K562 (cell line): Measurements from ENCODE around the gene SLC25A53. TPM values are rescaled to one million over a fixed set of nuclear protein-coding genes. Genes with fewer than 3 reads are reported as not detected.

Experiments
- ATAC-seq: fragments of 200-7000 bp; cut with Tn5 transposase; 3 replicates; pipeline ENCODE4 v1.9.1; 2020; ENCODE audit warnings: moderate library complexity
- BruUV-seq: library from RNA; stranded (reverse); fragments of 400-500 nt; replicated peaks from 2 replicates; lab custom pipeline; 2021; lab: Mats Ljungman, UMichigan
- CTCF ChIA-PET: fragments of 300-600 bp; formaldehyde crosslinking; extraction: SDS; loops from one replicate; lab custom pipeline; 2021; ENCODE audit warnings: low intra/inter-chr PET ratio; lab: Yijun Ruan, JAX
- POLR2A ChIA-PET: fragments of 300-600, 350-650 bp; sonication (Branson Sonifier 250); formaldehyde crosslinking; extraction: SDS; loops from one replicate; lab custom pipeline; 2021; ENCODE audit warnings: antibody characterized with exemption, inconsistent platforms; lab: Yijun Ruan, JAX
- DNase-seq, 4 experiments: peaks; one replicate each; pipeline versions ENCODE4 v3.0.0 to v3.0.0-alpha.2; 2011 to 2018; ENCODE audit warnings: low spot score in 3 of 4, mixed read lengths in 3 of 4; ENCODE audit errors: extremely low read depth in 1 of 4
- FAIRE-seq: peaks from 2 replicates; lab custom pipeline; 2011; peaks lifted over from hg19 to GRCh38; lab: Jason Lieb, UNC
- H2AFZ ChIP-seq: 2 replicates; pipeline ENCODE4 v1.6.0; 2011; ENCODE audit warnings: low read depth, low read length, control low read depth, inconsistent platforms
- H3K27ac ChIP-seq: fragments of 200-600 bp; 3 replicates; pipeline ENCODE4 v1.8.0; 2011; ENCODE audit warnings: low read depth, mild to moderate bottlenecking, control low read depth, inconsistent platforms, low read length, moderate library complexity, mixed read lengths; ENCODE audit errors: extremely low read depth
- H3K27me3 ChIP-seq, 2 experiments: fragments of 300-600 bp in 1 of 2; 2 replicates in 1 of 2; 3 replicates in 1 of 2; pipeline versions ENCODE4 v1.6.0 to v1.8.0; 2011; ENCODE audit warnings: inconsistent platforms in 2 of 2, low read length in 2 of 2, mild to moderate bottlenecking in 1 of 2, mixed read lengths in 1 of 2, moderate library complexity in 1 of 2; ENCODE audit not compliant: control insufficient read depth in 2 of 2, insufficient read depth in 2 of 2
- H3K36me3 ChIP-seq: fragments of 300-600 bp; 3 replicates; pipeline ENCODE4 v1.8.0; 2011; ENCODE audit warnings: mild to moderate bottlenecking, low read length, inconsistent platforms; ENCODE audit not compliant: control insufficient read depth, insufficient read depth
- H3K4me1 ChIP-seq, 2 experiments: fragments of 200-600 bp in 1 of 2; replicated peaks in 1 of 2; 2 replicates in 1 of 2; 3 replicates in 1 of 2; pipeline versions ENCODE4 v1.5.1 to v1.8.0; 2011; ENCODE audit warnings: inconsistent platforms in 2 of 2, low read length in 2 of 2, mild to moderate bottlenecking in 1 of 2, mixed read lengths in 1 of 2, moderate library complexity in 1 of 2; ENCODE audit not compliant: control insufficient read depth in 2 of 2, insufficient read depth in 2 of 2
- H3K4me2 ChIP-seq: 2 replicates; pipeline ENCODE4 v1.6.1; 2011; ENCODE audit warnings: low read length, control low read depth, inconsistent platforms, mixed read lengths; ENCODE audit not compliant: insufficient read depth
- H3K4me3 ChIP-seq: fragments of 200-600 bp; sonication (generic), shearing (Covaris generic); 2 replicates; pipeline ENCODE4 v1.5.1; 2016; ENCODE audit warnings: control low read depth, inconsistent platforms
- H3K79me2 ChIP-seq: fragments of 200-600 bp; 3 replicates; pipeline ENCODE4 v1.8.0; 2011; ENCODE audit warnings: low read length, inconsistent platforms; ENCODE audit not compliant: control insufficient read depth, insufficient read depth
- H3K9ac ChIP-seq, 2 experiments: 2 replicates each; pipeline versions ENCODE4 v1.6.0 to v1.6.1; 2011; ENCODE audit warnings: low read depth in 2 of 2, low read length in 2 of 2, control low read depth in 1 of 2, inconsistent platforms in 1 of 2, mild to moderate bottlenecking in 1 of 2, mixed read lengths in 1 of 2; ENCODE audit not compliant: insufficient read depth in 1 of 2
- H3K9me1 ChIP-seq: one replicate; pipeline ENCODE4 v1.6.0; 2011; ENCODE audit warnings: inconsistent platforms, mild to moderate bottlenecking, low read length, moderate library complexity; ENCODE audit not compliant: control insufficient read depth, insufficient read depth
- H3K9me3 ChIP-seq: replicated peaks from 2 replicates; pipeline ENCODE4 v1.5.1; 2011; ENCODE audit warnings: low read depth, low read length, inconsistent platforms; ENCODE audit not compliant: control insufficient read depth, insufficient read depth
- H4K20me1 ChIP-seq: replicated peaks from 2 replicates; pipeline ENCODE4 v1.6.1; 2011; ENCODE audit warnings: low read length, inconsistent platforms, mixed read lengths; ENCODE audit not compliant: control insufficient read depth, insufficient read depth
- ATF7 ChIP-seq: fragments of 450-650 bp; IDR thresholded peaks from 2 replicates; pipeline ENCODE4 v1.7.1; 2014; ENCODE audit warnings: mild to moderate bottlenecking, moderate library complexity
- C11orf30 ChIP-seq: fragments of 450-650 bp; IDR thresholded peaks from 2 replicates; pipeline ENCODE4 v1.6.1; 2016; ENCODE audit warnings: low read depth, mild to moderate bottlenecking
- GABPA ChIP-seq: fragments of 200-800 bp; sonication (Bioruptor generic); conservative IDR thresholded peaks from 2 replicates; pipeline ENCODE4 v1.6.1; 2016; ENCODE audit warnings: low read depth, missing genetic modification characterization, missing compliant biosample characterization
- MAFG ChIP-seq: fragments of 450-650 bp; conservative IDR thresholded peaks from 2 replicates; pipeline ENCODE4 v1.6.1; 2016; ENCODE audit warnings: missing genetic modification characterization, missing compliant biosample characterization
- MAFK ChIP-seq: IDR thresholded peaks from 2 replicates; pipeline ENCODE4 v1.6.1; 2011; ENCODE audit warnings: low read length, improper control_type of control experiment
- ZNF316 ChIP-seq: fragments of 450-650 bp; IDR thresholded peaks from 2 replicates; pipeline ENCODE4 v1.6.1; 2016
- WGBS: fragments of 100-300 bp; shearing (Covaris generic); methylation state at CpG from one replicate; pipeline ENCODE4 v1.1.6; 2016; ENCODE audit warnings: low coverage, mixed read lengths; ENCODE audit not compliant: insufficient coverage; ENCODE audit errors: missing lambda C conversion rate; 5-methylcytosine and 5-hydroxymethylcytosine counted together
- in situ Hi-C: fragments of 300-500 bp; cut with MboI; formaldehyde crosslinking; loops from 4 replicates; pipeline ENCODE4 v1.15.0; 2018; ENCODE audit warnings: inconsistent platforms, mixed read lengths
- intact Hi-C: fragments of 100-400 bp; cut with micrococcal nuclease; formaldehyde crosslinking; loops from 2 replicates; pipeline ENCODE4 v1.14.2; 2022
- polyA plus RNA-seq, 8 experiments: library from polyadenylated mRNA; depleted of rRNA in 4 of 8; stranded (reverse) in 5 of 8; unstranded in 3 of 8; fragments of >200 nt; fragmentation: Nextera tagmentation in 2 of 8; fragmentation: Illumina TruSeq in 1 of 8; extraction: Ambion mirVana in 2 of 8; extraction: Trizol in 1 of 8; gene quantifications; 2 replicates each; pipeline versions ENCODE4 v1.2.1 to v1.2.3, GENCODE V29; 2011 to 2014; ENCODE audit warnings: inconsistent platforms in 1 of 8, missing spikeins in 1 of 8
- total RNA-seq, 7 experiments: library from RNA; depleted of rRNA in 6 of 7; stranded (reverse); fragments of >200 nt in 6 of 7; fragmentation: Illumina TruSeq in 2 of 7; extraction: Trizol in 2 of 7; gene quantifications; 2 replicates each; pipeline versions ENCODE4 v1.2.1 to v1.2.3, GENCODE V29; 2011 to 2021; ENCODE audit warnings: low replicate concordance in 1 of 7
- TF ChIP-seq, protein P1 (sequence below), 2 experiments: fragments of 450-650 bp in 1 of 2; sonication (generic) in 1 of 2; formaldehyde crosslinking; conservative IDR thresholded peaks; 2 replicates each; pipeline versions ENCODE4 v1.4.0 to v1.8.1; 2020 to 2022; ENCODE audit warnings: mild to moderate bottlenecking in 1 of 2, missing genetic modification reagents in 1 of 2

The SLC25A53 gene
- total and polyA plus RNA-seq, 9 of the 15 experiments (the other 6 are each of a cell fraction or from before 2014, with no cell fraction given) = 2.4 to 8.6 (median 5.6) TPM

GRCh38 chrX:104205548-104205947, 48.7 kb upstream of the SLC25A53 start:
- BruUV-seq = no TSS peak
- ATAC-seq (no peak), DNase-seq (no peak)
- no peaks in the 10 kb centered on the region for H3K36me3 ChIP-seq
- TF ChIP-seq, protein P1, sequence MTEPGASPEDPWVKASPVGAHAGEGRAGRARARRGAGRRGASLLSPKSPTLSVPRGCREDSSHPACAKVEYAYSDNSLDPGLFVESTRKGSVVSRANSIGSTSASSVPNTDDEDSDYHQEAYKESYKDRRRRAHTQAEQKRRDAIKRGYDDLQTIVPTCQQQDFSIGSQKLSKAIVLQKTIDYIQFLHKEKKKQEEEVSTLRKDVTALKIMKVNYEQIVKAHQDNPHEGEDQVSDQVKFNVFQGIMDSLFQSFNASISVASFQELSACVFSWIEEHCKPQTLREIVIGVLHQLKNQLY (CRISPR knock-in tag; conservative IDR thresholded peaks at IDR 0.05) = no peak
- peak; percentile 64 for TF ChIP-seq ZNF316
- TF ChIP-seq MAFK = peak; percentile 37; the same call in 1 of the 2 replicates
- TF ChIP-seq ATF7 = no peak
- TF ChIP-seq MAFG (tag) = peak; percentile 47
- peak; percentile 43; the same call in 1 of the 2 replicates for TF ChIP-seq C11orf30
- TF ChIP-seq GABPA (tag) = no peak
- TF ChIP-seq, all 486 proteins: peak for 4
- H4K20me1 ChIP-seq = no peaks in the 10 kb centered on the region
- ChIA-PET POLR2A (no interaction called here), CTCF (no interaction called here)
- no peaks in the 10 kb centered on the region for H3K4me1 ChIP-seq
- WGBS = 33% methylated on average over 5 of the region's 5 CpGs
- no peaks in the 10 kb centered on the region for H3K9me1 ChIP-seq
- H3K4me2 ChIP-seq = no peak overlapping the region
- in situ Hi-C loops (no loop called here), intact Hi-C loops (no loop called here)
- FAIRE-seq = no peak
- H2AFZ ChIP-seq = no peak overlapping the region
- no peak overlapping the region for H3K4me3 ChIP-seq
- no peak overlapping the region for H3K27ac ChIP-seq
- no peaks in the 10 kb centered on the region for H3K9me3 ChIP-seq
- H3K9ac ChIP-seq = no peak overlapping the region
- no peaks in the 10 kb centered on the region for H3K79me2 ChIP-seq
- no peaks in the 10 kb centered on the region for H3K27me3 ChIP-seq
